Measurements from ENCODE around the gene TMTC2.

- TF ChIP-seq CTCF (IDR thresholded peaks at IDR 0.05) (no peak), POLR2A (IDR thresholded peaks at IDR 0.05) (no peak)
Observed at GRCh38 chr12:83153177-83153576, 466.5 kb downstream of the TMTC2 start.

All from tibial nerve (tissue), 3 donors.